ENCODE results near the gene FLNC.

Gene FLNC

GRCh38 chr7:128868624-128869137, 38.5 kb downstream of the FLNC start:
- no peak overlapping the region for H3K4me3 ChIP-seq (replicated peaks; ENCODE audit: low read depth, low read length)
- DNase-seq (ENCODE audit: extremely low read depth, low read depth) = no peak
- no peak for TF ChIP-seq CTCF (IDR thresholded peaks at IDR 0.05; ENCODE audit: low read depth, low read length, missing control alignments)

- TF ChIP-seq CTCF (IDR thresholded peaks at IDR 0.05; ENCODE audit: low read depth, low read length, missing control alignments) = no peak
- DNase-seq (ENCODE audit: extremely low read depth, low read depth) = no peak
- peak overlapping the region; percentile 37 for H3K4me3 ChIP-seq (replicated peaks; ENCODE audit: low read depth, low read length)
Observed at GRCh38 chr7:128869138-128869943, 39.1 kb downstream of the FLNC start.

GRCh38 chr7:128869944-128870285, 39.7 kb downstream of the FLNC start:
- no peak for TF ChIP-seq CTCF (IDR thresholded peaks at IDR 0.05; ENCODE audit: low read depth, low read length, missing control alignments)
- peak overlapping the region; percentile 37 for H3K4me3 ChIP-seq (replicated peaks; ENCODE audit: low read depth, low read length)
- DNase-seq (ENCODE audit: extremely low read depth, low read depth) = no peak

GRCh38 chr7:128871050-128871449, 40.8 kb downstream of the FLNC start:
- no peak overlapping the region for H3K4me3 ChIP-seq (replicated peaks; ENCODE audit: low read depth, low read length)
- DNase-seq (ENCODE audit: extremely low read depth, low read depth) = no peak
- TF ChIP-seq CTCF (IDR thresholded peaks at IDR 0.05; ENCODE audit: low read depth, low read length, missing control alignments) = no peak

GRCh38 chr7:128872394-128872824, 42.2 kb downstream of the FLNC start:
- no peak overlapping the region for H3K4me3 ChIP-seq (replicated peaks; ENCODE audit: low read depth, low read length)
- no peak for DNase-seq (ENCODE audit: extremely low read depth, low read depth)
- TF ChIP-seq CTCF (IDR thresholded peaks at IDR 0.05; ENCODE audit: low read depth, low read length, missing control alignments) = no peak

GRCh38 chr7:128873234-128873633, 43.0 kb downstream of the FLNC start:
- DNase-seq (ENCODE audit: extremely low read depth, low read depth) = no peak
- no peak for TF ChIP-seq CTCF (IDR thresholded peaks at IDR 0.05; ENCODE audit: low read depth, low read length, missing control alignments)
- H3K4me3 ChIP-seq (replicated peaks; ENCODE audit: low read depth, low read length) = no peak overlapping the region
